RCC 7860 (cell line): ENCODE results near the gene DNLZ.
A peak's percentile ranks its signal among the peaks of the same experiment; 100 is the strongest.

ENCODE experiments used
- DNase-seq: peaks from one replicate; pipeline ENCODE4 v3.0.0-alpha.2; 2015; ENCODE audit warnings: low spot score
- FAIRE-seq: peaks from 2 replicates; lab custom pipeline; 2012; peaks lifted over from hg19 to GRCh38; lab: Jason Lieb, UNC

The DNLZ gene

DNA sequence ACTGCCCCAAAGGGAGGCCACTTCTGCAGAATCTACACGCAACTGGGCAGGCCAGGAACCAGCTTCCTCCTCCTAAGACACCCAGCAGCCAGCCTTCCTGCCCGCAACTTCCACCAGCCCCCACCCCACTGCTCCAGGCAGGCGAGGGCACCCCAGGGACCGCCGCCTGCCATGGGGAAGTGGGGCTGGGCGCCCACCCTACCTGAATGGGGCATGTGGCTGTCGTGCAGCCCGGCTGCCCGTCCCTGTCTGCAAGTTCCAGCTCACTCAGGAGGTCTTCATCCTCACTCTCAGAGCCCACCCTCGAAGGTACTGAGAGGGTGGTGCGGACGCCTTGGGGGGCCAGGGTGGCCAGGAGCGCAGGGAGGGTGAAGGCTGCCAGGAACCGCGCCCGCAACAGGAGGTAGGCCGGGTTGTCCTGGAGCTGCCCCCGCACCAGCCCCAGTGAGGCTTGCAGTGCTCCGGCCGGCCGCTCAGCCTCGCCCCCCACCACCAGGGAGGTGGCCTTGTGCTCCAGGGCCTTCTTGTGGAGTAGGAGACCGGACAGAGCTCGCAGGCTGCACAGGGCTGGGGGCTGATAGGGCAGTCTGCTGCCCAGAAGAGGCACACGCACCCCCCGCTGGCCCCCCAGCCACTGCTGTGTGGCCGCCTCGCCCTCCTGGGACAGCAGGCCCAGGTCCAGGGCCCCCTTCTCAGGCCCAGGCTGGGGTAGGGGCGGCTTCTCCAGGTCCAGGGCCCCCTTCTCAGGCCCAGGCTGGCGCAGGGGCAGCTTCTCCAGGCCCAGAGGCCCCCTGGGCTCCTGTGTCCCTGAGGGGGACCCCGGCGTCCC is 14.0 kb upstream of the DNLZ start:
- DNase-seq = no peak
- FAIRE-seq = no peak

DNA sequence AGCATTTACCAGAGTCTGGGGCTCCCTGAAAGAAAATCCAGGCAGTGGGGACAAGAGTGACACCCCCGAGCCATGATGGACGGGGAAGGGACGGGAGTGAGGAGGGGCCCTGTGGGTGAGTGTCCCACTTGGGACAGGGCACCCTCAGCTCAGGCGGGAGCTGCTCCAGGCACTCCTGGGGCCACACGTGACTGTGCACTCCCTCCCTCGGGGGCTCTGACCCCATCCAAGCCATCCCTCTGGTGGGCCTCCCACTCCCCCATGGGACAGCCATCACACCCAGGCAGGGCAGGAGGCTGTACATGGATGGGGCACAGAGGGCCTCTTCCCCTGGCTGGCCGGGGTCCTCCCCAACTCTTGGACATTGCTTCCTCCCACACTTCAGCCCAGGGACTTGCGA is 12.9 kb upstream of the DNLZ start:
- FAIRE-seq = no peak

DNA sequence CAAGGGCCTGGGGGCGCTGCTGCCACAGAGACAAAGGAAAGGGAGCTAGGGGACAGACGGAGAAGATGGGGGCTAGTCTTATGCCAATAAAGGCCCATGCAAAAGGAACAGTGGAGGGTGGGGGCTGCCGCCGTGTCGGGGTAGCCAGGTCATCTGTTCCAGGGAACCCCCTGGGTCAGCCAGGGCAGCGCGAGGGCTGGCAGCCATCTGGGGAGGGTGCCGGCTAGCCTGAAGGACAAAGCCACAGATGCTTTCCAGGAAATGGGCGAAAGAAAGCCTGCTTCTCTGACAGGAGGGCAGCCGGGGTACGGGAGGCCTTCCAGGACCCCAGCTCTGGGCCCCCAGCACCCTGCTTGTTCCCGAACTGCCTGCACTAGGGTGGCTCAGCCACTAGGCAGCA is 11.6 kb upstream of the DNLZ start:
- DNase-seq (no peak), FAIRE-seq (no peak)

More for the DNA sequence above, 12.9 kb upstream of the DNLZ start:
- no peak for DNase-seq

DNA sequence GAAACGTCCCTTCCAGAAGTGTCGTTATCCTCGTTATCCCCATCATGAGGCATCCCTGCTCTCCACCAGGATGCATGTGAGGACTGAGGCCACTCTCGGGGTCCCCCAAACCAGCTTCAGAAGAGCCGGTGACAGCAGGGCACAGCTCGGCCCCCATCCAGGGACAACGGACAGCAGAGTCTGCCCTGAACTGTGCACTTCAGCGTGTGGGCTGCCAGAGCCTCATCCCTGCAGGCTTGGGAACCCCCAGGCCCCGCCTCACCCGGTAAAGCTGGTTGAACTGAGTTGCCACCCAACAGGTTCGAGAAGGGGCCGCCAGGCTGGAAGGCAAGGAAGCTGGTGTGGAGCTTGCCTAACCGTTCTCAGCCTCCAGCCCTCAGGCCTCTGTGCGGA is 10.6 kb upstream of the DNLZ start:
- DNase-seq = no peak
- FAIRE-seq = no peak

DNA sequence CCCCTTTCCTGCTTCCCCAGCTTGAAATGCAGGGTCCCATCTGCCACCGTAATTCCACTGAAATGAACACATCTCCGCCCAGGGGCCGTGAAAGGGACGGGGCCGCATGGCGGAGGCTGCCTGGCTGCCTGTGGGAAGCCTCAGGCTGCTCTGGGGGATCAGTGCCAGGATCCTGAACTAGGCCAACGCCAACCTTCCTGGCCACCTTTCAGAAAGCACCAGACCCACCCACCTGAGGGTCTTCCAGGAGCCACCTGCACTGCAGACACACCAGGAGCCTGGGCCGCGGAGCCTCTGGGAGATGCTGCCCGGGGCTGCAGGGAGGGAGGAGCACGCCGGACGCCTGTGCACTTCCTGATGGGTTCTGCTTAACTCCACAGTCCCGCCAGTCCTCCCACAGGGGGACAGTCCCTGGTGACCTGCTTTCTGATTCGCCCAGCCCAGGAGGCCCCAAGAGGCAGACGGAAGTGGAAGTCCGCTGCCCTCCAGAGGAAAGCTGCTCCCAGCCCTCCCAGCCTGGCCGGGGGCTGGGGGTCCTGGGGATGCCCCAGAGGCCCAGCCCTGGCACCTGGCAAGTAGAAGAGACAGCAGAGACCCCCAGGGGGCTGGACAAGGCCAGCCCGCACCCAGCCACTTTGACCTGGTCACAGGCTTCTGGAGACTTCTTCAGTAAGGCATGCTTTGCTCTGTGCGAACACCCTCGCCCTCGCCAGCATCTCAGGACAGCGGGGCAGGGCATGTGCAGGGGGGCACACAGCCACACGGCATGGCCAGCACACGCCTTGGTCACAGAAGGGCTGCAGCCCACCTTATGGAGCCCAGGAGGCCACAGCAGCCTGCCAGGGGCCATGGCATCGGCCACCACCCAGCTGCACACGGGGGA is 10.0 kb upstream of the DNLZ start, which contains the start of gene CARD9:
Gene CARD9, minus strand, starts transcription at position 370 of the 883 bp plus-strand sequence. CDS start 1,591 bp downstream, outside the sequence.
- DNase-seq (no peak), FAIRE-seq (no peak)

DNA sequence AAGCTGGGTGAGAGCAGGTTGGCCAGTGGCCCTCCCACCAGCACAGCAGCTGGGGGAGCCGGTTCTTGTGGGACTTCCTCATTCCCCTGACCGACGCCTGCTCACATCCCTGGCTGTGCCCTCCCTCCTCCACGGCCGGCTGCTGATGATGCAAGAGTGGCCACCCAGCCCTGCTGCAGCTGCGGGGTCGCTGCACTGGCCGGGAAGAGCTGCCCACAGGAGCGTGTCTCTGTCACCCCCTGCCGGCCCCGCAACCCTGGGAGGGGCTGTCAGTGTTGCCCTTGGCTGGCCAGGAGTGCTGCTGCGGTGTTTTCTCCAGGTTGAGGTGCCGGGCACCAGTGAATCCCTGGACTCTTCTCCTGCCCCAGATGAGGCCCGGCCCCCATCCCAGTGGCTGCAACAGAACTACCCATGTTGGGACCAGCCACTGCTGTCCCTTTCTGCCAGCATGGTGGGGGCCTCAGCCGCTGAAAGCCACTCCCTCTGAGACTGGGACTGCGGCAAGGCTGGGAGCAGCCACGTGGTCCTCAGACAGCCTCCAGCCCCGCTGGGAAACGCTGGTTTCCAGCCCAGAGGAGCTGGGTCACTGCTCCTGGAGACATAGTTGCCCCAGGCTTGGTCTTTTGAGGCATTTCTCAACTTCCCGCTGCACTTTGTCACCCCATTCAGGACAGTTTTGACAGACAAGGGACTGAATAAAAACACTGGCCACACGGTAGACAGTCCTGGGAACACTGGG is 9.2 kb upstream of the DNLZ start:
- peak; percentile 52 for FAIRE-seq
- peak; percentile 83 for DNase-seq

DNA sequence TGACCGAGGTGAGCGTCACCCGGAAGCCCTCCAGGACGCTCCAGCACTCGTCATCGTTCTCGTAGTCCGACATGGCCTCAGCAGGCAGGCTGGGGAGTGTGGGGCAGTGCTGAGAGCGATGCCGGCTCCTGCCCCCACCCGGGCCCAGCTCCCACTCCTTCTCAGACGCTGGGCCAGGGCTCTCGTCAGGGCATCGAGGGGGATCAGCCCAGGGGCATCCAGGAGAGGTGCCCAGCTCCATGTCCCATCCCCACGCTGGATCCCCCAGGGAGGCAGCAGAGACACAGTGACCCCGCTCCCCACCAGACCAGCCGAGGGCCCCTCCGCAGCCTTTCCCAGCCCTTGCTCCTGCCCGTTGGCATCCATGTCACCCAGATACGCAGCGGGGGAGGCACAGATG is 8.5 kb upstream of the DNLZ start:
- no peak for DNase-seq
- FAIRE-seq = no peak

DNA sequence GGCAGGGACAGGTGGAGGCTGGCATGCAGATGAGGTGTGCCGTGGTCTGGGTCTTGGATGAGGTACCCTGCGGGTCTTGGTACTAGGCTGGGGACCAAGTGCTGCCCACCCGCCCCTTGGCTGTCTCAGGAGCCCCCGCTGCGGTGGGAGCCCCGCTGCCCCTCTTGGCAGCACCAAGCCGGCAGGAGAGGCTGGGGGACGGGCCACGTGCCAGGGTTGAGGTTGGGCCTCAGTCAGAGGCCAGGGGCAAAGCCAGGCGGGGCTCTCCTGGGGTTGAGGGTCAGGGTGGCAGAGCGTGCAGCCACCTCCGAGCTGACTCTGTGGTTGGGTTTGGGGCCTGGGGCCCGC is 8.0 kb upstream of the DNLZ start:
- FAIRE-seq (no peak), DNase-seq (no peak)

DNA sequence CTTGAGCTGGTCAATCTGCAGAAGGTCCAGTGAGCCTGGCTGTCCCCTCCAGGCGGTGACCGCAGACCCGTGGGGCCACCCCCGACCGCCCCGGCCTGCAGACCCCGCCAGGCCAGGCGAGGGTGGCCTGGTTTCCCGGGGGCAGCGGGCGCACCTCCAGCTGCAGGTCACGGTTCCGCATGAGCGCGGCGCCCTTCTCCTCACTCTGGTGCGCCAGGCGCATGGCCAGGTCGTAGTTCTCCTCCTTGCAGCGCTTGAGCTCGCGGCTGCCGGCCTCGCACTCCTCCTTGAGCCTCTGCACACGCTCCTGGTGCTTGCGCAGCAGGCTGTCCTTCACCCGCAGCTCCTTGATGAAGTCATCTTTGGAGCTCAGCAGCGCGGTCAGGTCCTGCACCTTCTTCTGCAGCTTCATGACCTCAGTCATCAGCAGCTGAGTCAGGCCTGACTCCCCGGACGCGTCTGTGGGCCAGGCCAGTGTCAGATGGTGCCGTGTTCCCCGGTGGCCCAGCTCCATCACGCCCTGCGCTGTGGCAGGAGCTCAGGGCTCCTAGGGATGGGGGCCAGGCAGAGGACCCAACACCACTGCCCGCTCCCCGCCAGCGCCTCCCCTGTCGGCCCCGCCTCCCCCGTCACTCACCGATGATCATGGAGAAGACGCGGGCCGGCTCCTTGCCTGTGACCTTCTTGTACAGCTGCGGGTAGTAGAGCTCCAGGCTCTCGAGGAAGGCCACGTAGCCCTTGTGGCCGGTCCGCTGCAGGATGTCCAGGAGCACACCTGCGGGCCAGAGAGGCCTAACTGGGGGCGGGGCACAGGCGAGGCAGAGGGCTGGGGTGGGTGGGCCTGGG is 7.4 kb upstream of the DNLZ start:
- no peak for FAIRE-seq
- DNase-seq = no peak

DNA sequence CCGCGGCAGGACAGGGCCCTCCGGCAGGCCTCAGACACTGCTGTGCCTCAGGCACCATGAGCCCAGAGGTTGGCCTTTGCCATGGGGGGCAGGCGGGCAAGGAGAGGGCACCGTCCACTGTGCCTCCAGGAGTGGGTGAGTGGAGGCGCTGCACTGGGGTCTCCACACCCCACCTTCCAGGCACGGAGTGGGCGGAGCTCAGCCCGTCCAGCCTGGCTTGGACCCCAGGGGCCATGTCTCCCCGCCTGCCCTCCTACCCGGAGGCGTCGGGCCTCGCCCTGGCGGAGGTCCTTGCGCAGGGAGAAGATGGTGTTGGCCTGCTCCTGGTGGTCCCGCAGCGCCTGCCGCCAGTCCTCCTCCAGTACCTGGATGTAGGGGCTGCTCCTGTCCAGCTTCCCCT is 6.5 kb upstream of the DNLZ start:
- DNase-seq (no peak), FAIRE-seq (no peak)

DNA sequence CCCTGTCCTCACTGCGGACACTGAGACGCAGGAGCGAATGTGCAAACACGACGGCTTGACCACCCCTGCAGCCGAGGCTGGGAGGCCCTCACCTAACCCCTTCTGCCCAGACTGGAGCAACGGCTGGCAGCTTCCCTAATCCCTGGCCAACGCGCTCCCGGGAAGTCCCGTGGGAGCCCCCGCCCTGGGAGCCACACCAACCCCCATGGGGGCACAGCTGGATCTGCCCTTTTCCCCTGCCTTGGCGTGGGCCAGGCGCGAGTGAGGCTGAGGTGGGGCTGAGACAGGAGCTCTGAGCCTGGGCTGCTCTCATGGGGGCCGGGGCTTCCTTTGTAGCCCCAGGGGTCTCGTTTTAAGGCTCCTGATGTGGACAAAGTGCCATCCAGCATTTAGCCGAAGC is 4.6 kb upstream of the DNLZ start:
- DNase-seq = no peak
- no peak for FAIRE-seq

DNA sequence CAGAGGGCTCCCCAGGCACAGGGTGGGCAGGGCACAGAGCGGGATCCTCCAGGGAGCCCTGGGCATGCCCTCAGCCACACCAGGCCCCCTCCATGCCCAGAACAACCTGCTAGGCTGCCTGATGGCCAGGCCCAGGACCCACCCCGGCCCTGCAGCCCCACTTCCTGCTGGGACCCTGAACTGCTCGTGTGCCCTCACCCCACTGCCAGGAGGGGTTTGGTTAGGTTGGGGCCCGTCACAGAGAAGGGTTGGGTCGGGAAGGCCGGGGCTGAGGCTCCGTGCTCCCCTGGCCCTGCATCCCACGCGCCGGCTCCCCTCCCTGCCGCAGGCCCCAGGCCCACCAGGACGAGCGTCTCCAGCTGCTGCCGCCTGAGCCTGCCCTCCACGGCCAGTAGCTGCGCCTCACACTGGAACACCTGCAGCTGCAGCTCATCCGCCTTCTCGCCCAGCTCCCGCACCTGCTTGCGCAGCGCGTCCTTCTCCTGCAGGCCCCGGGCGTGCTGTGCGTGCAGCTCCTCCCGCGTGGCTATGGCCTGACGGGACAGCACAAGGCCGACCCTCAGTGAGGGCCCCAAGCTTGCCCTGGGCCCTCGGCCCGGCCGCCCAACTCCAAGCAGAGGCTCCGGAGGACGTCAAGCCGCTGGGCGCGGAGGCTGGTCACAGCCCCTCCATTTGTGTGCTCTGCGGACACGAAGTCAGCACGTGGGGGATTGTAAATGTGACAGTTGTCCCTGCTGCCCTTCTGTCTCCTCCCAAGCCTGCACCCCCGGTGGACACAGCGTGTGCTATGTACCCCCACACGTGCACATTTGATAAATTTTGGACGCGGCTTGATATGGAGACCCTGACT is 4.0 kb upstream of the DNLZ start:
- DNase-seq = no peak
- FAIRE-seq = no peak

DNA sequence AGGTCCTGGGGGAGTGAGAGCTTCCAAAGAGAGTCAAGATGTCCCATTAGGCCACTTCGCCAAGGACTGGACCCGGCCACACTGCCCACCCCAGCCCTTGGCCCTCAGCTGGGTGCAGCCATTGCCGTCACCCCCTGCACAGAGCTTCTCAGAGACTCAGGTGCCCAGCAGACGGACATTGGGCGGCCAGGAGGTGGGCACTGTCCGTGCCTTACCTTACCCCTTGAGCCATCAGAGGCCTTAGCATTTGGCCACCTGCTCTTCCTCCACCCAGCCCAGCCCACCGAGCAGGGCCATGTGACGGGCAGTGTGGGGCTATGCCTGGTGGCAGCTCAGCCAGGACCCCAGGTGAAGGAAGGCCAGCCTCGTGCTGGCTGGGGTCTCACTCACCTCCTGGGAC is 3.3 kb upstream of the DNLZ start:
- FAIRE-seq (no peak), DNase-seq (no peak)

DNA sequence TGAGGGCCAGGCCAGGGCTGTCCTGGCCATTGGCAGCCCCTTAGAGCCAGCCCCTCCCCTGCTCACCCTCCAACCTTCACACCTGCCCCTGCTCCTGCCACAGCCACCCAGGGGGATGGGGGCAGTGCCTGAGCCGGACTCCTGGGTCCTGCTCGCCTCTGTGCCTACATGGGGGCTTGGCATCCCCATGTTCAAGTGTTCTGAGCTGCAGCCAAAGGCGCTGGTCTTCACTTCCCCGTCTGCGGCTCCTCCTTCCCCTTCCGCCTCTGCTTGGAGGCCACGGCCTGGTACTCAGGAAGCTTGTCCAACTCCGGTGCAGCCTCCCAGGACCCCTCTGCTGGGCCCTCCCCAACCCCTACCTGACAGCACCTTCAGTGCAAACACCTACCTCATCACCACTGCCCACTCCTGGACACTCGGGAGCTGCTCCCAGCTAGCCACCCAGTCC is 2.3 kb upstream of the DNLZ start:
- no peak for FAIRE-seq
- DNase-seq = no peak

DNA sequence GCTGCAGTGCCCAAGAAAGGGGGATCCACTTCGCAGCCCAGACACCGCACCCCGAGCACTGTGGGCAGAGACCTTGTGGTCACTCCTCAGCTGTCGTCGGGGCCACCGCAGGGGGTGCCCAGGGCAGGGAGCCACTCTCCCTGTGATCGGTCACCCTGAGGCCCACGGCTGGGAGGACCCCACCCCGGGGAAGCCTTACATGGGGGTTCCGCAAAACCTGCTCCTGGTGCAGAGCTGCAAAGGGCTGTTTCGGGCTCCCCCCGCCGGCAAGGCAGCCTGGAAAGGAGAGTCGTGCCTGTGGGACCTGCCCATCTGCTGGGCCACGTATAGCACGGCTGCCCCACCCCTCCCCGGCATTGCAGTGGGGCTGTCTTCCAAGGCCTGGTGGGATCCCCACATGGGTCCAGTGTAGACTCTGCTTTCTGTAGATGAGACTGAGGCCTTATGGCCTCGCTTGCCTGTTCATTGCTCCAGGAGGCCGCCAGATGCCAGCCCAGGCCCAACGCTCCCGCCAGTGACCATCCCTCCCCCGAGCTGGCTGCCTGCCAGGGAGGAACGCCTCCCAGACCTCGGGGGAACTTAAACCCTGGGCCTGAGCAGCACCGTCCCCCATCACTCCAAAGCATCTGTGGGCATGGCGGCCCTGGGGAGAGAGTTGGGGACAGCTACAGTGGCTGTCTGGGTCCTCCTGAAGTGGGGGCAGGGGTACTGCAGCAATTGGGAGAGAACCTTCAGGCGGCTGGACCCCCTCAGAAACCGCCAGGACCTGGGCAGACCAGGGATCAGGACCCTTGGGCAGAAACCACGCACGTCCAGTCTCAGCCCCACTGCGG is 1.6 kb upstream of the DNLZ start:
- no peak for FAIRE-seq
- DNase-seq = no peak

DNA sequence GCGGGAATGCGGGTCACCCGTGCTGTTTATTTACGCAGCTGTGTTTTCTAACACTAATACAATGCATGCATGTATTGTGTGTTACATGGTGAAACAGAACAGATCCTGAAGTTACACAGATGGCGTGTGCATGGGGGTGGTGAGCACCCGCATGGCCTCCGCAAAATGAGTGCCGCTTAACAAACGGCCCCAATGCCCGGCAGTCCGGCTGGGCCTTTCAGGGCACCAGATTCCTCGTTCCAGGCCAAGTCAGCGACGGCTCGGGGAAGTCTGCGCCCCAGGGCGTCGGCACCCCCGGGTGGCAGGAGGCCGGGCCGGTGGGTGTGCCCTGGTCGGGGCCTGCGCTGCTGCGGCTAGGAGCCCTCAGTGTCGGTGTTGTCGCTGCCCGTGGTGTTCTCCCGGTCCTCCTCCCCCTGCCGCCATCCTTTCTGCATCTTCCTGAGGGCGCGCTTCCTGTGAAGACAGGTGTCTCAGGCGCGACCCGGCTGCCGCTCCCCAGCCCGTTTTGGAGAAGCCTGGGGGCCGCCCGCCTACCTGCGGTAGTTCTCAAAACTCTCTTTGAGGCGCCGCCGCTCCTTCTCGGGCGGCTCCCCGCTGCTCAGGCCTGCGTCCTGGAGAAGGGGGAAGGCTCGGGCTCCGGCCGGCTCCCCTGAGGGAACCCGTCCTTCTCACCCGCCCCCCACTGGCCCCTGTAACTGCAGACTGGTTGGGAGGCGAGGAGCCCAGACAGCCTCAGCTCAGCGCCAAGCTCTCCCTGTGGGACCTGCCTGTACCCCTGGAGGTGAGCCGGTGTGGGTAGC is 605 bp upstream of the DNLZ start:
- FAIRE-seq (no peak), DNase-seq (no peak)

DNA sequence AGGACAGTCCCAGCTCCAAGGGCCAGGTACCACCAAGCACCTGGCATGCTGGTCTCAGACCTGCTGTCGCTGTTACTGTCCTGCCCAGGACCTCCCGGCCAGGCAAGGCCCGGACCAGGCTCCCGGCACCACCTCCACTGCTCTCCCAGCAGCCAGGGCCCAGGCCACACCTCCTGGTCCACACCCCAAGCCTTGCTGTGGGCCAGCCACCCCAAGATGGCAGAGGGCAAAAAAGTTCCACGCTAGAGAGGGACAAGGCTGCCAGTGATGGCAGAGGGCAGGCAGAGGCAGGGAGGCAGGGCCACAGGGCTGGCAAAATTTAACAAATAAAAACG is 1.1 kb downstream of the DNLZ start:
- no peak for FAIRE-seq

More for the DNA sequence above, 1.1 kb downstream of the DNLZ start:
- DNase-seq = no peak
